SHP77 treated with DMSO at 0.1 percent for 48 hours (cell line): ENCODE data around the gene SEC61A1.

Experiments used
- DNase-seq: peaks from one replicate; lab custom pipeline; 2025; lab: John Stamatoyannopoulos, UW

The SEC61A1 gene

DNA sequence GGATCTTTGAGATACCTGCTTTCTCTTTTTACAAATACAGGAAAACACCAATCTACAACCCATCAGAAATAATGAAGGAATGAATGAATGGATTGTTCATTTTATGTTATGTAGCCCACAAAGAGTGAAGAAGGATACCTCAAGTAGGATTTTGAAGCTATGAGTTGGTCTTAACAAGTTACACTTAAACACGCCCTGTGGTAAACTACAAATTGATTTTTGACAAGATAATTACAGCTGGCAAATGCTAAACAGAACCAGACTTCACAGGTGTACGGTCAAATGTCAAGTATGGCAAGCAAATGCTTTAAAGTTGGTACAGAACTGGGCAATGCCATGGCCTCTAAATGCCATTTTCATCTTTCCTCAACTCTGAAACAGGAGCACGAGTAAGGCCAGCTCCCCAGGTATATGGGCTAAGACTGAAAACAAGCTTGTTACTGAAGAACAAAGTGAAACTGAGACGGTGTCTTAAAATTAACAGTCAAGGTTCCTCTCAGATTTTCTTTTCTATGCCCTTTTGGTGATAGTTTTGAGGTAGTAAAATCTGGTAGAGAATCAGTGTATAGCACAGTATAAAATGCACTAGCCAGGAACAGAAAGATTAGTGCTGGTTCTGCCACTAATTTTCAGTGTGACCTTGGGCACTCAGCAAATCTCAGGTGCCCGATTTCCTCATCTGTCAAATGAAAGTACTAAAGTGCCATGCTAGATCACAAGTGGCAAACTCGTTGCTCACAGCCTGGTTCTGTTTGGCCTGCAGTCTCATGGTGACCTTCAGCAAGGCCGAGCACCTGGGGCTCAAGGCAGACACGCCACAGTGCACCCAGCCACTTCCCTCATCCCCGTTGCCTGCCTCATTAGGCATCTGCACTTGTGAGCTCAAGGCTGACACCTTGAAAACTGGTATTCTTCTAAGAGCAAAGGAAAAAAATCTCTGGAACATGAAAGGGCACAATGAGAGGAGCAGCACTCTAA is 61.9 kb downstream of the SEC61A1 start:
- no peak for DNase-seq
